Epithelial cell of esophagus (primary cell): ENCODE measurements around the gene TAF5L.

Experiments used
- DNase-seq: peaks from one replicate; pipeline ENCODE4 v3.0.0; 2010; ENCODE audit warnings: low read depth
- H3K4me3 ChIP-seq: 2 replicates; pipeline ENCODE4 v1.5.1; 2011; ENCODE audit warnings: mild to moderate bottlenecking, low read length, control low read depth
- CTCF ChIP-seq: IDR thresholded peaks from 2 replicates; pipeline ENCODE4 v1.5.1; 2011; ENCODE audit warnings: low read depth, mild to moderate bottlenecking, low read length, control low read depth, inconsistent platforms; ENCODE audit not compliant: insufficient read depth; ENCODE audit errors: missing control alignments

The TAF5L gene

GRCh38 chr1:229666585-229666984, 40.7 kb upstream of the TAF5L start:
- TF ChIP-seq CTCF: no peak
- H3K4me3 ChIP-seq: no peak overlapping the region
- DNase-seq: no peak

- TF ChIP-seq CTCF: no peak
- no peak overlapping the region for H3K4me3 ChIP-seq
- no peak for DNase-seq
These were observed 40.1 kb upstream of the TAF5L start for GRCh38 chr1:229665912-229666558.

- H3K4me3 ChIP-seq: no peak overlapping the region
- DNase-seq: peak; percentile 93
- TF ChIP-seq CTCF: no peak
These were observed 38.3 kb upstream of the TAF5L start for GRCh38 chr1:229664133-229664689.

GRCh38 chr1:229661897-229662296, 36.0 kb upstream of the TAF5L start:
- no peak for TF ChIP-seq CTCF
- DNase-seq: no peak
- H3K4me3 ChIP-seq: no peak overlapping the region

- H3K4me3 ChIP-seq: no peak overlapping the region
- DNase-seq: peak; percentile 77
- TF ChIP-seq CTCF: peak; percentile 97
These were observed 35.3 kb upstream of the TAF5L start for GRCh38 chr1:229661022-229661877.

GRCh38 chr1:229657993-229658755, 32.3 kb upstream of the TAF5L start:
- no peak for DNase-seq
- no peak for TF ChIP-seq CTCF

More at GRCh38 chr1:229657993-229658755, 32.3 kb upstream of the TAF5L start:
- no peak overlapping the region for H3K4me3 ChIP-seq
